ENCODE measurements around the gene TYROBP. TPM values are rescaled to one million over a fixed set of nuclear protein-coding genes. Genes with fewer than 3 reads are reported as not detected.
A peak's percentile ranks its signal among the peaks of the same experiment; 100 is the strongest.

TYROBP gene
- total RNA-seq, 1 experiment from 2014 or later: not detected

- ATAC-seq (peak; percentile 31; the same call in 1 of the 2 replicates), DNase-seq (ENCODE audit: low read depth, low spot score) (no peak)
- no peak overlapping the region for H3K27ac ChIP-seq (ENCODE audit: low read length)
- ChIA-PET POLR2A (no interaction called here), CTCF (no interaction called here)
- peaks cover 5% of the 10 kb centered on the region; the same call in 1 of the 2 replicates for H3K36me3 ChIP-seq (ENCODE audit: control insufficient read depth, insufficient read depth, low read length)
- H3K4me3 ChIP-seq (ENCODE audit: low read depth in 2 of 2, low read length in 2 of 2): no peak overlapping the region
- BruUV-seq (replicated peaks): no TSS peak
- TF ChIP-seq POLR2AphosphoS5 (IDR thresholded peaks at IDR 0.05; ENCODE audit: low read depth, low read length) (no peak; the same call in 1 of the 2 replicates), TCF7L2 (IDR thresholded peaks at IDR 0.05; ENCODE audit: low read depth, low read length) (no peak), SIN3A (IDR thresholded peaks at IDR 0.05; ENCODE audit: borderline replicate concordance, insufficient read depth, low read depth, low read length) (no peak)
- TF ChIP-seq, protein P1, sequence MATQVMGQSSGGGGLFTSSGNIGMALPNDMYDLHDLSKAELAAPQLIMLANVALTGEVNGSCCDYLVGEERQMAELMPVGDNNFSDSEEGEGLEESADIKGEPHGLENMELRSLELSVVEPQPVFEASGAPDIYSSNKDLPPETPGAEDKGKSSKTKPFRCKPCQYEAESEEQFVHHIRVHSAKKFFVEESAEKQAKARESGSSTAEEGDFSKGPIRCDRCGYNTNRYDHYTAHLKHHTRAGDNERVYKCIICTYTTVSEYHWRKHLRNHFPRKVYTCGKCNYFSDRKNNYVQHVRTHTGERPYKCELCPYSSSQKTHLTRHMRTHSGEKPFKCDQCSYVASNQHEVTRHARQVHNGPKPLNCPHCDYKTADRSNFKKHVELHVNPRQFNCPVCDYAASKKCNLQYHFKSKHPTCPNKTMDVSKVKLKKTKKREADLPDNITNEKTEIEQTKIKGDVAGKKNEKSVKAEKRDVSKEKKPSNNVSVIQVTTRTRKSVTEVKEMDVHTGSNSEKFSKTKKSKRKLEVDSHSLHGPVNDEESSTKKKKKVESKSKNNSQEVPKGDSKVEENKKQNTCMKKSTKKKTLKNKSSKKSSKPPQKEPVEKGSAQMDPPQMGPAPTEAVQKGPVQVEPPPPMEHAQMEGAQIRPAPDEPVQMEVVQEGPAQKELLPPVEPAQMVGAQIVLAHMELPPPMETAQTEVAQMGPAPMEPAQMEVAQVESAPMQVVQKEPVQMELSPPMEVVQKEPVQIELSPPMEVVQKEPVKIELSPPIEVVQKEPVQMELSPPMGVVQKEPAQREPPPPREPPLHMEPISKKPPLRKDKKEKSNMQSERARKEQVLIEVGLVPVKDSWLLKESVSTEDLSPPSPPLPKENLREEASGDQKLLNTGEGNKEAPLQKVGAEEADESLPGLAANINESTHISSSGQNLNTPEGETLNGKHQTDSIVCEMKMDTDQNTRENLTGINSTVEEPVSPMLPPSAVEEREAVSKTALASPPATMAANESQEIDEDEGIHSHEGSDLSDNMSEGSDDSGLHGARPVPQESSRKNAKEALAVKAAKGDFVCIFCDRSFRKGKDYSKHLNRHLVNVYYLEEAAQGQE (IDR thresholded peaks at IDR 0.05; ENCODE audit: insufficient read depth in 1 of 2, low read depth in 2 of 2, low read length in 1 of 2): no peak
- TF ChIP-seq, protein P2, sequence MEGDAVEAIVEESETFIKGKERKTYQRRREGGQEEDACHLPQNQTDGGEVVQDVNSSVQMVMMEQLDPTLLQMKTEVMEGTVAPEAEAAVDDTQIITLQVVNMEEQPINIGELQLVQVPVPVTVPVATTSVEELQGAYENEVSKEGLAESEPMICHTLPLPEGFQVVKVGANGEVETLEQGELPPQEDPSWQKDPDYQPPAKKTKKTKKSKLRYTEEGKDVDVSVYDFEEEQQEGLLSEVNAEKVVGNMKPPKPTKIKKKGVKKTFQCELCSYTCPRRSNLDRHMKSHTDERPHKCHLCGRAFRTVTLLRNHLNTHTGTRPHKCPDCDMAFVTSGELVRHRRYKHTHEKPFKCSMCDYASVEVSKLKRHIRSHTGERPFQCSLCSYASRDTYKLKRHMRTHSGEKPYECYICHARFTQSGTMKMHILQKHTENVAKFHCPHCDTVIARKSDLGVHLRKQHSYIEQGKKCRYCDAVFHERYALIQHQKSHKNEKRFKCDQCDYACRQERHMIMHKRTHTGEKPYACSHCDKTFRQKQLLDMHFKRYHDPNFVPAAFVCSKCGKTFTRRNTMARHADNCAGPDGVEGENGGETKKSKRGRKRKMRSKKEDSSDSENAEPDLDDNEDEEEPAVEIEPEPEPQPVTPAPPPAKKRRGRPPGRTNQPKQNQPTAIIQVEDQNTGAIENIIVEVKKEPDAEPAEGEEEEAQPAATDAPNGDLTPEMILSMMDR (IDR thresholded peaks at IDR 0.05): no peak
- no peaks in the 10 kb centered on the region for H3K4me1 ChIP-seq (ENCODE audit: control insufficient read depth, insufficient read depth, low read length)
- intact Hi-C loops (cut with micrococcal nuclease; ENCODE audit: unreplicated experiment) (no loop called here), in situ Hi-C loops (cut with HindIII; ENCODE audit: low pct_unique_long_range_greater_than_20kb, low sequenced_read_pairs) (no loop called here)
- no peaks in the 10 kb centered on the region for H3K27me3 ChIP-seq (ENCODE audit: control insufficient read depth, insufficient read depth, low read length)
- H3K9me3 ChIP-seq (ENCODE audit: control insufficient read depth, insufficient read depth, low read depth, low read length): no peaks in the 10 kb centered on the region
Measured at GRCh38 chr19:35889370-35890112, 18.6 kb downstream of the TYROBP start.

DNA sequence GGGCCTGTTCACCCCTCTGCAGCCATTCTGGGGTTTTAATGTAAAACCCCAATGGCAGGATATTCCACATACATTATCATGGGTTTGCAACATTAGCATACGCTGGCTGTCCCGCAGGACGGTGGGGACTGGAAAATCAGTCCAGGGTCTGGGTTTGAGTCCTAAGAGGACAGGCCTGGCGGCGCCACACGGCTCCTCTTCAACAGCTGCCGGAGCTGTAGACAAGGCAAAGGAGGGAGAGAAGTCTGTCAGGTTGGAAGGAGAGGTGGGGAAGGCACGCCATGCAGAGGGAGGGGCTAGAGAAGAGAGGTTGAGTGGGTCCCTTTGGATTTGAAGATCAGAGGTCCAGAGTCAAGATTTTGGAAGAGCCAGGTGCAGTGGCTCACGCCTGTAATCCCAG lies 19.7 kb downstream of the TYROBP start:
- no peaks in the 10 kb centered on the region for H3K27me3 ChIP-seq (ENCODE audit: control insufficient read depth, insufficient read depth, low read length)
- no TSS peak for BruUV-seq (replicated peaks)
- H3K9me3 ChIP-seq (ENCODE audit: control insufficient read depth, insufficient read depth, low read depth, low read length): no peaks in the 10 kb centered on the region
- no peaks in the 10 kb centered on the region for H3K4me1 ChIP-seq (ENCODE audit: control insufficient read depth, insufficient read depth, low read length)
- no peak for DNase-seq (ENCODE audit: low read depth, low spot score)
- CTCF ChIA-PET: no interaction called here
- H3K4me3 ChIP-seq (ENCODE audit: low read depth in 2 of 2, low read length in 2 of 2): no peak overlapping the region
- H3K27ac ChIP-seq (ENCODE audit: low read length): no peak overlapping the region
- no peak for TF ChIP-seq TCF7L2 (IDR thresholded peaks at IDR 0.05; ENCODE audit: low read depth, low read length)
- in situ Hi-C loops (cut with HindIII; ENCODE audit: low pct_unique_long_range_greater_than_20kb, low sequenced_read_pairs) (no loop called here), intact Hi-C loops (cut with micrococcal nuclease; ENCODE audit: unreplicated experiment) (no loop called here)
- POLR2A ChIA-PET: no interaction called here
- peaks cover 5% of the 10 kb centered on the region; the same call in 1 of the 2 replicates for H3K36me3 ChIP-seq (ENCODE audit: control insufficient read depth, insufficient read depth, low read length)
- ATAC-seq: no peak

DNA sequence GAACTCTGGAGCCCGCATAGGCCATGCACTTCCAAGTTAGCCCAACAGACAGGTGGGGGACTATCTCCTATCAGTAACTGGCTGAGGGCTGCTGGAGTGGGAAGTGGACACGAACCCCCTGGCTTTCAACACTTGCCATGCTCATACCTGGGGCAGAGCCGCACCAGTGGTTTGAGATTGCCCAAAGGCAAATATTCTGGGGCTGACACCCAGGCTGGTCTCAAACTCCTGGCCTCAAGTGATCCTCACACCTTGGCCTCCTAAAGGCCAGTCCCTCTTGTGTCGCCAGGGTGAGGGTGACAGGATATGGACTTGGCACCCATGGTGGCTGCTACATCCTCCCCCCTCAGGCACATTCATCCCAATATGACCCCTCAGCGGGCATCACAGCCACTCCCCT lies 20.9 kb downstream of the TYROBP start:
- Histone ChIP-seq H3K27me3 (ENCODE audit: control insufficient read depth, insufficient read depth, low read length) (no peaks in the 10 kb centered on the region), H3K4me1 (ENCODE audit: control insufficient read depth, insufficient read depth, low read length) (no peaks in the 10 kb centered on the region), H3K27ac (ENCODE audit: low read length) (no peak overlapping the region), H3K9me3 (ENCODE audit: control insufficient read depth, insufficient read depth, low read depth, low read length) (no peaks in the 10 kb centered on the region), H3K36me3 (ENCODE audit: control insufficient read depth, insufficient read depth, low read length) (peaks cover 5% of the 10 kb centered on the region; the same call in 1 of the 2 replicates), H3K4me3 (ENCODE audit: low read depth in 2 of 2, low read length in 2 of 2) (no peak overlapping the region)
- DNase-seq (ENCODE audit: low read depth, low spot score) (no peak), ATAC-seq (no peak)
- no TSS peak for BruUV-seq (replicated peaks)
- in situ Hi-C loops (cut with HindIII; ENCODE audit: low pct_unique_long_range_greater_than_20kb, low sequenced_read_pairs): no loop called here
- intact Hi-C loops (cut with micrococcal nuclease; ENCODE audit: unreplicated experiment): no loop called here
- ChIA-PET POLR2A (no interaction called here), CTCF (interaction anchor here (0.7 kb wide), 2 partner anchors 32 to 194 kb away, joined by 3 to 11 read pairs; no protein-coding TSS in a partner anchor)
- TF ChIP-seq SIN3A (IDR thresholded peaks at IDR 0.05; ENCODE audit: borderline replicate concordance, insufficient read depth, low read depth, low read length): no peak
- TF ChIP-seq, protein P1 (IDR thresholded peaks at IDR 0.05; ENCODE audit: insufficient read depth in 1 of 2, low read depth in 2 of 2, low read length in 1 of 2): no peak
- TF ChIP-seq, protein P2 (IDR thresholded peaks at IDR 0.05): no peak
- TF ChIP-seq POLR2AphosphoS5 (IDR thresholded peaks at IDR 0.05; ENCODE audit: low read depth, low read length): no peak
- TF ChIP-seq TCF7L2 (IDR thresholded peaks at IDR 0.05; ENCODE audit: low read depth, low read length): no peak
